Measurements from ENCODE around the gene ROS1.

ROS1 gene

GRCh38 chr6:117290173-117290846 lies 135.4 kb downstream of the ROS1 start:
- ATAC-seq (ENCODE audit: low read depth) (no peak), DNase-seq (ENCODE audit: low spot score in 2 of 2) (no peak)
- Mint-ChIP-seq H3K27me3 (peaks cover 10% of the 10 kb centered on the region), H3K9me3 (peaks cover 2% of the 10 kb centered on the region), H3K27ac (no peak overlapping the region), H3K4me1 (no peaks in the 10 kb centered on the region), H3K36me3 (no peaks in the 10 kb centered on the region), H3K4me3 (no peak overlapping the region)

GRCh38 chr6:117288083-117288715 lies 137.5 kb downstream of the ROS1 start:
- no peak overlapping the region for H3K4me3 Mint-ChIP-seq
- H3K36me3 Mint-ChIP-seq = no peaks in the 10 kb centered on the region
- no peak overlapping the region for H3K27ac Mint-ChIP-seq
- peaks cover 8% of the 10 kb centered on the region for H3K27me3 Mint-ChIP-seq
- no peaks in the 10 kb centered on the region for H3K4me1 Mint-ChIP-seq
- peaks cover 2% of the 10 kb centered on the region for H3K9me3 Mint-ChIP-seq
- no peak for ATAC-seq (ENCODE audit: low read depth)
- no peak for DNase-seq (ENCODE audit: low spot score in 2 of 2)

- no peaks in the 10 kb centered on the region for H3K36me3 Mint-ChIP-seq
- no peaks in the 10 kb centered on the region for H3K4me1 Mint-ChIP-seq
- ATAC-seq (ENCODE audit: low read depth) = no peak
- DNase-seq (ENCODE audit: low spot score in 2 of 2) = no peak
- H3K4me3 Mint-ChIP-seq = no peak overlapping the region
- no peaks in the 10 kb centered on the region for H3K9me3 Mint-ChIP-seq
- H3K27ac Mint-ChIP-seq = no peak overlapping the region
- H3K27me3 Mint-ChIP-seq = peaks cover 3% of the 10 kb centered on the region
Measured at GRCh38 chr6:117280922-117281321, 144.8 kb downstream of the ROS1 start.

GRCh38 chr6:117276778-117277316 lies 148.9 kb downstream of the ROS1 start:
- Mint-ChIP-seq H3K9me3 (no peaks in the 10 kb centered on the region), H3K27me3 (peaks cover 24% of the 10 kb centered on the region), H3K4me3 (no peak overlapping the region), H3K27ac (no peak overlapping the region), H3K4me1 (peaks cover 3% of the 10 kb centered on the region), H3K36me3 (no peaks in the 10 kb centered on the region)
- no peak for DNase-seq (ENCODE audit: low spot score in 2 of 2)
- no peak for ATAC-seq (ENCODE audit: low read depth)

GRCh38 chr6:117275711-117276110 lies 150.0 kb downstream of the ROS1 start:
- H3K9me3 Mint-ChIP-seq = no peaks in the 10 kb centered on the region
- DNase-seq (ENCODE audit: low spot score in 2 of 2) = no peak
- H3K4me3 Mint-ChIP-seq = no peak overlapping the region
- no peak for ATAC-seq (ENCODE audit: low read depth)
- peaks cover 3% of the 10 kb centered on the region for H3K4me1 Mint-ChIP-seq
- H3K27ac Mint-ChIP-seq = no peak overlapping the region
- no peaks in the 10 kb centered on the region for H3K36me3 Mint-ChIP-seq
- peaks cover 24% of the 10 kb centered on the region for H3K27me3 Mint-ChIP-seq

GRCh38 chr6:117275205-117275604 lies 150.5 kb downstream of the ROS1 start:
- DNase-seq (ENCODE audit: low spot score in 2 of 2) (no peak), ATAC-seq (ENCODE audit: low read depth) (no peak)
- peaks cover 26% of the 10 kb centered on the region for H3K27me3 Mint-ChIP-seq
- no peak overlapping the region for H3K4me3 Mint-ChIP-seq
- H3K36me3 Mint-ChIP-seq = no peaks in the 10 kb centered on the region
- peaks cover 3% of the 10 kb centered on the region for H3K4me1 Mint-ChIP-seq
- no peak overlapping the region for H3K27ac Mint-ChIP-seq
- H3K9me3 Mint-ChIP-seq = no peaks in the 10 kb centered on the region

- H3K27ac Mint-ChIP-seq = no peak overlapping the region
- ATAC-seq (ENCODE audit: low read depth) (no peak), DNase-seq (ENCODE audit: low spot score in 2 of 2) (no peak)
- H3K4me3 Mint-ChIP-seq = no peak overlapping the region
- peaks cover 6% of the 10 kb centered on the region for H3K4me1 Mint-ChIP-seq
- H3K36me3 Mint-ChIP-seq = no peaks in the 10 kb centered on the region
- H3K9me3 Mint-ChIP-seq = no peaks in the 10 kb centered on the region
- H3K27me3 Mint-ChIP-seq = peaks cover 35% of the 10 kb centered on the region
Measured at GRCh38 chr6:117272891-117273290, 152.9 kb downstream of the ROS1 start.

GRCh38 chr6:117272032-117272866 lies 153.5 kb downstream of the ROS1 start:
- no peak for ATAC-seq (ENCODE audit: low read depth)
- H3K27me3 Mint-ChIP-seq = peaks cover 35% of the 10 kb centered on the region
- no peak overlapping the region for H3K4me3 Mint-ChIP-seq

GRCh38 chr6:117270843-117271507 lies 154.8 kb downstream of the ROS1 start:
- peaks cover 9% of the 10 kb centered on the region for H3K4me1 Mint-ChIP-seq
- peaks cover 41% of the 10 kb centered on the region for H3K27me3 Mint-ChIP-seq
- no peaks in the 10 kb centered on the region for H3K9me3 Mint-ChIP-seq
- no peak for DNase-seq (ENCODE audit: low spot score in 2 of 2)
- H3K4me3 Mint-ChIP-seq = no peak overlapping the region
- no peaks in the 10 kb centered on the region for H3K36me3 Mint-ChIP-seq
- no peak for ATAC-seq (ENCODE audit: low read depth)
- H3K27ac Mint-ChIP-seq = no peak overlapping the region

More at GRCh38 chr6:117272032-117272866, 153.5 kb downstream of the ROS1 start:
- no peaks in the 10 kb centered on the region for H3K36me3 Mint-ChIP-seq
- H3K4me1 Mint-ChIP-seq = peaks cover 6% of the 10 kb centered on the region
- H3K9me3 Mint-ChIP-seq = no peaks in the 10 kb centered on the region
- DNase-seq (ENCODE audit: low spot score in 2 of 2) = no peak
- no peak overlapping the region for H3K27ac Mint-ChIP-seq

GRCh38 chr6:117270055-117270842 lies 155.5 kb downstream of the ROS1 start:
- ATAC-seq (ENCODE audit: low read depth) (no peak), DNase-seq (ENCODE audit: low spot score in 2 of 2) (no peak)
- Mint-ChIP-seq H3K36me3 (no peaks in the 10 kb centered on the region), H3K4me1 (peaks cover 9% of the 10 kb centered on the region), H3K9me3 (no peaks in the 10 kb centered on the region), H3K27me3 (peaks cover 40% of the 10 kb centered on the region), H3K27ac (no peak overlapping the region), H3K4me3 (no peak overlapping the region)

GRCh38 chr6:117269638-117270054 lies 156.1 kb downstream of the ROS1 start:
- Mint-ChIP-seq H3K36me3 (no peaks in the 10 kb centered on the region), H3K4me3 (no peak overlapping the region), H3K9me3 (no peaks in the 10 kb centered on the region), H3K27me3 (peaks cover 35% of the 10 kb centered on the region), H3K27ac (no peak overlapping the region), H3K4me1 (peaks cover 15% of the 10 kb centered on the region)
- DNase-seq (ENCODE audit: low spot score in 2 of 2) (no peak), ATAC-seq (ENCODE audit: low read depth) (no peak)

- Mint-ChIP-seq H3K9me3 (no peaks in the 10 kb centered on the region), H3K27me3 (peaks cover 37% of the 10 kb centered on the region), H3K36me3 (no peaks in the 10 kb centered on the region), H3K4me1 (peaks cover 20% of the 10 kb centered on the region), H3K4me3 (no peak overlapping the region), H3K27ac (no peak overlapping the region)
- no peak for DNase-seq (ENCODE audit: low spot score in 2 of 2)
- ATAC-seq (ENCODE audit: low read depth) = no peak
Measured at GRCh38 chr6:117268924-117269323, 156.8 kb downstream of the ROS1 start.

All from memory B cell (primary cell).